Measurements from ENCODE around the gene SEC23IP. TPM values are rescaled to one million over a fixed set of nuclear protein-coding genes. Genes with fewer than 3 reads are reported as not detected.
"Not testable (repeated sequence)": the region's sequence is repeated elsewhere in the genome, so short reads cannot be mapped to it uniquely, and the experiment has no call there.

Gene SEC23IP
- total RNA-seq, 1 donor from 2014 or later = 45.6 TPM

DNA sequence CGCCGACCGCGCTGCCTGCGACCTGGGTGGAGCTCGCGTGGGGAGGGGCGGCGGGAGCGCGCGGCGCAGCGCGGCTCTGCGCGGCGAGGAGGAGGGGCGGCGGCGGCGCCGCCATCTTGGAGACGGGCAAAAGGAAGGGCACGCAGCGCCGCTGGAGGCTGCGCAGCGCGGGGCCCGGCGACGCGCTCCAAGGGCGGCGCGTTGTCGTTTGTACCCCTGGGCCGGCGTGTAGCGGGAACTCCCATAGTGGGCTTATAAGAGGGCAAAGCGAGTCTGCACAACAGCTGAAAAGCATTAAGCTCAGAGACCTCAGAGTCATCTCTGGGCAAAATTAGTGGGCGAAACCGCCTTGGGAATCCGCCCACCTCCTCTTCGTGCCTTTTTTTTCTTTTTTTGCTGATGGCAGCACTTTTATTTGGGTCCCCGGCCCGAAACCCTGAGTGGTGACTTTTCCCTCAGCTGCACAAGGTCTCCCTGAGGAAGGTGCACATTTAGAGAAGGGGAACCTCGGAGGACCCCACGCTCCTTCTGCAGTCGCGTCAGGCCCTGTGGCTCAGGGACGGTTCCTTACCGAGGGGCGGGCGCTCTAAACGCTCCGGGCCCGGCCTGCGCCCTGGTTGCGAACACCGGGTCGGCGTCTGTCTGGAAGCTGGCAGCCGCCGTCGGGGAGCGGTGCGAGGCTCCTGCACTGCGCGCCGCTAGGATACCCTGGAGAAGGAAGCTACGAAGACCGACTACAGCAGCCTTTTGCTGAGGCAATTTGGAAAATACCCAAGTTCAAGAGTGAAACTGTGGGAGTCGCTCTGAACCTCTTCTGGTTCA is 19.5 kb upstream of the SEC23IP start:
- DNase-seq (ENCODE audit: low spot score) (peak; percentile 93), ATAC-seq (peak; percentile 99)
- intact Hi-C loops (cut with DNase I) = no loop called here

DNA sequence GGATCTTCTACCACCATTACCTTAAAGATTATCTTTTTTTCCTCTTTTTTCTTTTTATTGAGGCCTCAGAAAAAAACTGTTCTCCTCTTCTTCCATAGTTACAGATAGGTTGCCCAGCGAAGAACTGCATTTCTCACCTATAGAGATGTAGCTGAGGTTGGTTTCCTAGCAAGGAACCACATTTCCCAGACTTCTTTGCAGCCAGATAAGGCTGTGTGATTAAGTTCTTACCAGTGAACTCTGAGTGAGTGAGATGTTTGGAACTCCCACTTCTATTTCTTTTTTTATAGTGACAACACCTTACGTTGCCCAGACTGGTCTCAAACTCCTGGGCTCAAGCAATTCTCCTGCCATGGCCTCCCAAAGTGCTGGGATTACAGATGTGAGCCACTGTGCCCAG is 14.0 kb upstream of the SEC23IP start:
- no peak for DNase-seq (ENCODE audit: low spot score)
- intact Hi-C loops (cut with DNase I) = no loop called here
- ATAC-seq = no peak

- ATAC-seq; DNase-seq (ENCODE audit: low spot score); intact Hi-C loops (cut with DNase I): not testable (repeated sequence)
These were observed 8.5 kb upstream of the SEC23IP start for GRCh38 chr10:119883901-119884611.

- DNase-seq (ENCODE audit: low spot score); intact Hi-C loops (cut with DNase I); ATAC-seq: not testable (repeated sequence)
These were observed 6.5 kb upstream of the SEC23IP start for GRCh38 chr10:119886070-119886469.

DNA sequence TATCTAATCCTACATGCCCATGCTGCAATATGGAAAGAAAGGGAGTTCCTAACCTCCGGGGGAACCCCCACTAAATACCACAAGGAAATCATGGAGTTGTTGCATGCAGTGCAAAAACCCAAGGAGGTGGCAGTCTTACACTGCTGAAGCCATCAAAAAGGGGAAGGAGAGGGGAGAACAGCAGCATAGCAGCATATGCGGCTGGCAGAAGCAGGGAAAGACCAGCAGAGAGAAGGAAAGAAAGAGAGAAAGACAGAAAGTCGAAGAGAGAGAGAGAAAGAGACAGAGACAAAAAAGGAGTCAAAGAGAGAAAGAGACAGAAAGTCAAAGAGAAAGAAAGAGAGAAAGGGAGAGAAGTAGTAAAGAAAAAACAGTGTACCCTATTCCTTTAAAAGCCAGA is 3.8 kb upstream of the SEC23IP start:
- DNase-seq (ENCODE audit: low spot score); ATAC-seq; intact Hi-C loops (cut with DNase I): not testable (repeated sequence)

DNA sequence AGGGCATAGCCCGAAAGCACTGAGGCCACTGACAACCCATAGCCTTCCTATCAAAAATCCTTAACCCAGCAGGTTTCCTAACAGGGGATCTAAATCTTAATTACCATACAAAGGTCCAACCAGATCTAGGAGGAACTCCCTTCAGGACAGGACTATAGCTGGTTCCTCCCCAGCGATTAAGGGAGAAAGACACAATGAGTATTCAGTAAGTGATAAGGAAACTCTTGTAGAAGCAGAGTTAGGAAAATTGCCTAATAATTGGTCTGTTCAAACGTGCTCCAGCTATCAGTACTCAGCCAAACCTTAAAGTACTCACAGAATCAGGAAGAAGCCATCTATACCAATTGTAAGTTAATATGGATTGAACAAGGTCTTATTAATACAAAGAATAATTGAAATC is 3.3 kb upstream of the SEC23IP start:
- DNase-seq (ENCODE audit: low spot score); intact Hi-C loops (cut with DNase I); ATAC-seq: not testable (repeated sequence)

DNA sequence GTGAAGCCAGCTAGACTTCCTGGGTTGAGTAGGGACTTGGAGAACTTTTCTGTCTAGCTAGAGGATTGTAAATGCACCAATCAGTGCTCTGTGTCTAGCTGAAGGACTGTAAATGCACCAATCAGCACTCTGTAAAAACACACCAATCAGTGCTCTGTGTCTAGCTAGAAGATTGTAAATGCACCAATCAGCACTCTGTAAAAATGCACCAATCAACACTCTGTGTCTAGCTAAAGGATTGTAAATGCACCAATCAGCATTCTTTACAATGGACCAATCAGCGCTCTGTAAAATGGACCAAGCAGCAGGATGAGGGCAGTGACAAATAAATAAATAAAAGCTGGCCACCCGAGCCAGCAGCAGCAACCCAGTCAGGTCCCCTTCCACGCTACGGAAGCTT is 2.2 kb upstream of the SEC23IP start:
- DNase-seq (ENCODE audit: low spot score); ATAC-seq; intact Hi-C loops (cut with DNase I): not testable (repeated sequence)

- DNase-seq (ENCODE audit: low spot score); intact Hi-C loops (cut with DNase I); ATAC-seq: not testable (repeated sequence)
These were observed 712 bp upstream of the SEC23IP start for GRCh38 chr10:119891849-119892187.

DNA sequence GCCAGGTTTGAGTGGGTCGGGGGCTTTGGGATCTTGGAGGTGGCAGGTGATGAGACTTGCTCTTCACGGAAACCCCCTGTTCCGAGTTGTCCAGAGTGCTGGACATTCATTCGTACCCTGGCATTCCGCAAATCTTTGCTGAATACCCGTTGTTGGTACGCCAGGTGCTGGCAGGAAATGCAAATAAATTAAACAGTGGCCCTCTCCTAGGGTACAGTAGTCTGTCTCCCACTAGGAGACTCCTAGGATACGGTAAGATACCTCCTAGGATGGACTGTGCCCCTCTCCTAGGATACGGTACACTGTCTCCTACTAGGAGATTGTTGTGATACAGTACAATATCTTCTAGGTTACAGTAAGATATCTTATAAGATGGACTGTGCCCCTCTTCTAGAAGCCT is 544 bp downstream of the SEC23IP start:
- intact Hi-C loops (cut with DNase I) = no loop called here
- ATAC-seq (peak; percentile 7), DNase-seq (ENCODE audit: low spot score) (no peak)

DNA sequence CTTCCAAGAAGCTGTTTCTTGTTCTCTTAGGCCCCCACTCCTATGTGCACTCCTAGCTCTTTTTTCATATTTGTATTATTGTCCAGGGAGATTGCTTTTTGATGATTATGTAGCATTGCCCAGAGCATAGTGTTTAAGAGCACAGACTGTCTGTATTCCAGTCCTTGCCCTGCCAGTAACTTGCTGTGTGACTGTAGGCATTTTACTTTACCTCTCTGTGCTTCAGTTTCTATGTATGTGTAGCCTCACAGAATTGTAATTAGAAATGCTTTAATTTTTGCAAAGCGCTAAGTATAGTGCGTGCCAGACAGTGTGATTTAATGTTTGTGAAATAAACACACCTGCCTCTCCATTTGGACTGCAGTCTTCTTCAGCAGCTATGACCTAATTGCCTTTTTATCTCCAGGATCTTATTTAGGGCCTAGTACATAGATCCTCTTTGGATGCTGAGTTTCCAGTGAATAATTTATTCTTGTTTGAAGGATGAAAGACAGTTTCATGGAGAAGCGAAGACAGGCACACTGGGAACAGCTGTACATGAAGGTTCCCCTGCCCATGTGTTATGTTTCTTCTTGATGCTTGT is 1.4 kb downstream of the SEC23IP start:
- DNase-seq (ENCODE audit: low spot score) (no peak), ATAC-seq (no peak)
- intact Hi-C loops (cut with DNase I) = no loop called here

DNA sequence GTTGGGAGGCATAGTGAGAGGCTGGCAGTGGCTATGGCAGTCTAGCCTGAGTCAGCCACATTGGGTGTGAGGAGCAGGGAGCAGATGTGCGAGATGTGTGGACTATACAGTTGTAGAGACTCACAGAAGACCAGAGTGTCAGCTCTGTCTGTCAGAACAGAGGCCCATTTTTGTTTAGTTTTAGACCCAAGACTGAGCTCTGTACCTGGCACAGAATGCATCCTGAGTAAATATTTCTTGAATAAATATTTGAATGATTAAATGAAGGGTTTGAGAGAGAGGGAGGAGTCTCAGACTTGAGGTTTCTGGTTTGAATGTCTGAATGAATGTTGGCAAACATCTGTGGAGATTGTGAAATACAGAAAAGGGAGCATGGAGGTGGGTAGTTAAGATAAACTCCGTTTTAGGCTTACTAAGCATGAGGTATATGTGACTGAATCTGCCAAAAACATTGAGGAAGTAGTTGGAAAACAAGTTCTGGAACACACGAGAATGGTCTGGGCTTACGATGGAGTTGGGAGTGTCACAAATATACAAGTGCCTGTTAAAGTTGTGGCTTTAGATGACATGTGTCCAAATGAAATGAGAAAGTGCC is 3.6 kb downstream of the SEC23IP start:
- intact Hi-C loops (cut with DNase I) = no loop called here
- DNase-seq (ENCODE audit: low spot score) (no peak), ATAC-seq (no peak)

DNA sequence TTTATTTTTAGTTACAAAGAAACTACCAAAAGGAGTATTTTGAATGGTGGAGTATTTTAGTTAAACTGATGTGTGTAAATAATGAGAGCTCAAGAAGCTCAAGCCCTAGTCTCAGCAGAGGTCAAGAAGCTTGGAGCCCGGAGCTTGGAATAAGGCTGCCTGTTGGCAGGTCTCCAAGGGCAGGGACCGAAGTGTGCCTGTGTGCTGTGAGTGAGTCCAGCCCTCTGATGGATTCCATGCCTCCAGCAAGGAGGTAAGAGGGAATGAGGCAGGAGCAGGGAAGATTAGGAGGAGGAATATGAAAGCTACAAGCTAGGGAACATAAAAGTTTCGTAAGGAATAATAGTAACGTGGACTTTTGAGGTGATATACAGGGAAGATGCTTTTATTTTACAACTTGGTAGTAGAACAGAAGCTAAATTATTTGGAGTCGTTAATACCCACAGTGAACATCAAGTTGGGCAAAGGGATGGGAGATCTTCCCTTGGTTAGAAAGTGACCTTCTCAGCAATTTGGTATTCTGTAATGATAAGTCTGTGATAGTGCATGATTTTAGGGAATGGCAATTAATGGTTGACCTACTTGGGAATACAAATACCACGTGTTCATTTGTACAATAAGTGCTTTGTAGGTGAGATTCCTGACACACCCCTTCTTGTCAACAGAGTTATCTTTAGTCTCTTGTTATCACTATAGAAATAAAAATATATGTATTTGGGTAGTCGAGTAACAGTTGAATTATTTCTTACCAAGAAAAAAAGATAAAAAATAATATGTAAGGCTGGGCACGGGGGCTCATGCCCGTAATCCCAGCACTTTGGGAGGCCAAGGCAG is 4.6 kb downstream of the SEC23IP start:
- intact Hi-C loops (cut with DNase I) = no loop called here
- DNase-seq (ENCODE audit: low spot score) = no peak
- ATAC-seq = no peak

DNA sequence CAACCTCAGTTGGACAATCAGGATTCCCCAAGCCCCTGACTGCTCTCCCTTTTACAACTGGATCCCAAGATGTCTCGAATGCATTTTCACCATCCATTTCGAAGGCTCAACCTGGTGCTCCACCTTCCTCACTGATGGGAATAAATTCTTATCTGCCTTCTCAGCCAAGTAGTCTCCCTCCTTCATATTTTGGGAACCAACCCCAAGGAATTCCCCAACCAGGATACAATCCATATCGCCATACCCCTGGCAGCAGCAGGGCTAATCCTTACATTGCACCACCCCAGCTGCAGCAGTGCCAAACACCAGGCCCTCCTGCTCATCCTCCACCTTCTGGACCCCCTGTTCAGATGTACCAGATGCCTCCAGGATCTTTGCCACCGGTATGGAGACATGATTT is 6.0 kb downstream of the SEC23IP start:
- DNase-seq (ENCODE audit: low spot score) (no peak), ATAC-seq (no peak)
- intact Hi-C loops (cut with DNase I) = no loop called here

DNA sequence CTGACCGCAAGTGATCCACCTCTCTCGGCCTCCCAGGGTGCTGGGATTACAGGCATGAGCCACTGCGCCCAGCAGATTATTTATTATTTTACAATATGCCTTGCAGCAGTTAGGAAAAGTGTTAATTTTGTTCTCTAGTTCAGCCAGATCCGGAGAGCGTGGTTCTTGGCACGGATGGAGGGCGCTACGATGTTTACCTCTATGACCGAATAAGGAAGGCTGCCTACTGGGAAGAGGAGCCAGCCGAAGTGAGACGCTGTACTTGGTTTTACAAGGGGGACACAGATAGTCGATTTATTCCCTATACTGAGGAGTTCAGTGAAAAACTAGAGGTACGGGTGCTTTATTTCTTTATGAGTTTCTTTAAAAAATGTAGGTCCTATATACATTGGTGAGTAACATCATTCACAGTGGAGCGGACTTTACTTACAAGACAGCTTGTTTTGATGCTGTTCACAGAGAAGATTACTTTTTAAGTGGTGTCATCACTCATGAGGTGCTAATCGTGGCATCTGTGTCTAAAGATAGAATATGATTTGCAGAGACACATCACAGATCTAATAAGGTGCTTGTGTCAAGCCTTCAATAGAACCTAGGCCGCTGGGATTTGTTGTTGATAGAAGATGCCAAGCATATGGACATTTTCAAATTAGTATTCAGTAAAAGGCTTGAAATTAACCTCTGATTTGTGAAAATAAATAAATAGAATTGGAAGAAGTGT is 11.6 kb downstream of the SEC23IP start:
- ATAC-seq (no peak), DNase-seq (ENCODE audit: low spot score) (no peak)
- intact Hi-C loops (cut with DNase I) = no loop called here

DNA sequence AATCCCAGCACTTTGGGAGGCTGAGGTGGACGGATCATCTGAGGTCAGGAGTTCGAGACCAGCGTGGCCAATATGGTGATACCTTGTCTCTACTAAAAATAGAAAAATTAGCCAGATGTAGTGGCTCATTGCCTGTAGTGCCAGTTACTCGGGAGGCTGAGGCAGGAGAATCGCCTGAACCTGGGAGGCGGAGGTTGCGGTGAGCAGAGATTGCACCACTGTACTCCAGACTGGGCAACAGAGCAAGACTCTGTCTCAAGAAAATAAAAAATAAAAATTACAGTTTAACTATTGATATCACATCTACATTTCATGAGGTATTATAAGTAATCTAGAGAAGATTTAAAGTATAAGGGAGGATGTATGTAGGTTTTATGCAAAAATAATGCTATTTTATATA is 15.2 kb downstream of the SEC23IP start:
- intact Hi-C loops (cut with DNase I); DNase-seq (ENCODE audit: low spot score): not testable (repeated sequence)

GRCh38 chr10:119908166-119908565 is 15.6 kb downstream of the SEC23IP start:
- intact Hi-C loops (cut with DNase I) = no loop called here
- no peak for ATAC-seq
- no peak for DNase-seq (ENCODE audit: low spot score)

More for the DNA sequence above, 15.2 kb downstream of the SEC23IP start:
- not testable (repeated sequence) for ATAC-seq

DNA sequence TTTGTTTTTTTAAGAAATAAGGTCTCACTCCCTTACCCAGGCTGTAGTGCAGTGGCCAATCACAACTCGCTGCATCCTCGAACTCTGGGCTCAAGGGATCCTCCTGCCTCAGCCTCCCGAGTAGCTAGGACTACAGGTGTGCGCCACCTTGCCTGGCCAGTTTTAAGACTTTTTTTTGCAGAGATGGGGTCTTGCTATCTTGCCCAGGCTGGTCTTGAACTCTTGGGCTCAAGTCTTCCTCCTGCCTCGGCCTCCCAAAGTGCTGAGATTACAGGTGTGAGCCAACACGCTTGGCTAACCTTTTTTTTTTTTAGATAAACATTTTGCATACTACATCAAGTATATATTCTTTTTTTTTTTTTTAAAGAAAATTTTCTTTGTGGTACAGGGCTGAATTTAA is 18.2 kb downstream of the SEC23IP start:
- no peak for ATAC-seq
- DNase-seq (ENCODE audit: low spot score) = no peak
- intact Hi-C loops (cut with DNase I) = no loop called here

GRCh38 chr10:119917777-119918176 is 25.2 kb downstream of the SEC23IP start:
- DNase-seq (ENCODE audit: low spot score) (no peak), ATAC-seq (no peak)
- intact Hi-C loops (cut with DNase I) = no loop called here
